H1 (cell line): Measurements from ENCODE around the gene OR5B2. TPM values are rescaled to one million over a fixed set of nuclear protein-coding genes. Genes with fewer than 3 reads are reported as not detected.

Experiments
- CTCF ChIA-PET: fragments of 300-600 bp; sonication (Branson Sonifier 250); formaldehyde crosslinking; loops from one replicate; lab custom pipeline; 2021; ENCODE audit not compliant: partially characterized antibody; lab: Charles Lee
- POLR2A ChIA-PET: fragments of 300-600 bp; sonication (Branson Sonifier 250); formaldehyde crosslinking; loops from one replicate; lab custom pipeline; 2021; ENCODE audit warnings: inconsistent platforms; ENCODE audit not compliant: partially characterized antibody; lab: Charles Lee
- DNase-seq, 2 experiments: peaks; one replicate each; pipeline versions ENCODE4 v3.0.0 to v3.0.0-alpha.2; 2010 to 2022; ENCODE audit warnings: low spot score in 2 of 2, low read depth in 1 of 2, mixed read lengths in 1 of 2
- FAIRE-seq: peaks from 2 replicates; lab custom pipeline; 2011; peaks lifted over from hg19 to GRCh38; lab: Jason Lieb, UNC
- H2AFZ ChIP-seq: 2 replicates; pipeline ENCODE4 v1.8.1; 2012; ENCODE audit warnings: low read length, inconsistent platforms
- H2AK5ac ChIP-seq: 2 replicates; pipeline ENCODE4 v1.6.1; 2013; ENCODE audit warnings: low read depth, low read length
- H2BK120ac ChIP-seq: replicated peaks from 2 replicates; pipeline ENCODE3; 2013; ENCODE audit warnings: low read depth, low read length, inconsistent platforms
- H2BK12ac ChIP-seq: 2 replicates; pipeline ENCODE4 v1.6.1; 2013; ENCODE audit warnings: low read depth, low read length
- H2BK15ac ChIP-seq: 2 replicates; pipeline ENCODE4 v1.6.1; 2013; ENCODE audit warnings: low read length
- H2BK20ac ChIP-seq: 2 replicates; pipeline ENCODE4 v1.6.1; 2013; ENCODE audit warnings: low read length
- H2BK5ac ChIP-seq: 2 replicates; pipeline ENCODE4 v1.6.1; 2013; ENCODE audit warnings: low read depth, low read length
- H3K14ac ChIP-seq: 2 replicates; pipeline ENCODE4 v1.6.1; 2013; ENCODE audit warnings: inconsistent platforms; ENCODE audit not compliant: insufficient read length
- H3K18ac ChIP-seq: 2 replicates; pipeline ENCODE4 v1.6.1; 2013; ENCODE audit warnings: low read length; ENCODE audit errors: extremely low read depth
- H3K23ac ChIP-seq: 2 replicates; pipeline ENCODE4 v1.6.1; 2013; ENCODE audit warnings: inconsistent platforms; ENCODE audit not compliant: insufficient read length
- H3K23me2 ChIP-seq: 2 replicates; pipeline ENCODE4 v1.6.1; 2013; ENCODE audit warnings: low read depth, low read length
- H3K27ac ChIP-seq: 2 replicates; pipeline ENCODE4 v1.6.1; 2011; ENCODE audit warnings: low read depth, low read length, inconsistent platforms
- H3K27me3 ChIP-seq, 4 experiments: replicated peaks in 1 of 4; 1 replicate in 1 of 4; 2 replicates in 3 of 4; pipeline versions ENCODE4 v1.6.1 to v1.8.1; 2011 to 2013; ENCODE audit warnings: low read length in 3 of 4, mild to moderate bottlenecking in 3 of 4, inconsistent platforms in 2 of 4, mixed read lengths in 2 of 4, moderate library complexity in 1 of 4; ENCODE audit not compliant: control insufficient read depth in 3 of 4, insufficient read depth in 3 of 4; ENCODE audit errors: extremely low read depth in 1 of 4
- H3K36me3 ChIP-seq, 4 experiments: 2 replicates each; pipeline versions ENCODE4 v1.6.1 to v1.8.1; 2011 to 2013; ENCODE audit warnings: mild to moderate bottlenecking in 4 of 4, low read length in 3 of 4, moderate library complexity in 2 of 4, control low read depth in 1 of 4, inconsistent platforms in 1 of 4; ENCODE audit not compliant: insufficient read depth in 4 of 4, control insufficient read depth in 2 of 4
- H3K4ac ChIP-seq: replicated peaks from 2 replicates; pipeline ENCODE3; 2013; ENCODE audit warnings: low read length, low read depth, mixed read lengths, inconsistent platforms; ENCODE audit not compliant: insufficient read length
- H3K4me1 ChIP-seq, 4 experiments: replicated peaks in 1 of 4; 1 replicate in 1 of 4; 2 replicates in 3 of 4; pipeline versions ENCODE4 v1.6.1 to v1.8.1; 2011 to 2013; ENCODE audit warnings: low read length in 3 of 4, inconsistent platforms in 2 of 4, mixed read lengths in 1 of 4; ENCODE audit not compliant: insufficient read depth in 4 of 4, control insufficient read depth in 3 of 4
- H3K4me2 ChIP-seq, 2 experiments: 2 replicates each; pipeline versions ENCODE4 v1.6.1 to v1.8.1; 2011 to 2013; ENCODE audit warnings: low read depth in 2 of 2, low read length in 2 of 2, control low read depth in 1 of 2, inconsistent platforms in 1 of 2, mild to moderate bottlenecking in 1 of 2; ENCODE audit not compliant: insufficient read depth in 1 of 2
- H3K4me3 ChIP-seq, 4 experiments: fragments of 200-600, 300-600 bp in 1 of 4; sonication (generic), shearing (Covaris generic), sonication (Bioruptor Twin) in 1 of 4; 2 replicates each; pipeline versions ENCODE4 v1.5.1 to v1.8.1; 2011 to 2016; ENCODE audit warnings: low read length in 4 of 4, low read depth in 3 of 4, control low read depth in 2 of 4, inconsistent platforms in 2 of 4, mild to moderate bottlenecking in 2 of 4, mixed read lengths in 1 of 4, moderate library complexity in 1 of 4; ENCODE audit not compliant: insufficient read depth in 2 of 4; ENCODE audit errors: extremely low read depth in 1 of 4
- H3K56ac ChIP-seq: replicated peaks from 2 replicates; pipeline ENCODE3; 2013; ENCODE audit warnings: low read depth, mild to moderate bottlenecking, mixed read lengths, low read length, inconsistent platforms; ENCODE audit not compliant: insufficient read length
- H3K79me1 ChIP-seq: 2 replicates; pipeline ENCODE4 v1.6.1; 2013; ENCODE audit warnings: low read depth, low read length, control low read depth
- H3K79me2 ChIP-seq, 2 experiments: 2 replicates each; pipeline versions ENCODE4 v1.6.1 to v1.8.1; 2012 to 2013; ENCODE audit warnings: low read length in 2 of 2, mild to moderate bottlenecking in 2 of 2, inconsistent platforms in 1 of 2; ENCODE audit not compliant: insufficient read depth in 2 of 2, control insufficient read depth in 1 of 2
- H3K9ac ChIP-seq, 4 experiments: replicated peaks in 1 of 4; 1 replicate in 1 of 4; 2 replicates in 3 of 4; pipeline versions ENCODE4 v1.6.1 to v1.8.1; 2011 to 2013; ENCODE audit warnings: low read depth in 3 of 4, low read length in 3 of 4, control low read depth in 2 of 4, mild to moderate bottlenecking in 2 of 4, moderate library complexity in 2 of 4, inconsistent platforms in 1 of 4; ENCODE audit errors: extremely low read depth in 1 of 4
- H3K9me3 ChIP-seq, 2 experiments: 2 replicates each; pipeline versions ENCODE4 v1.6.1 to v1.8.1; 2012 to 2013; ENCODE audit warnings: mild to moderate bottlenecking in 2 of 2, moderate library complexity in 2 of 2, control low read depth in 1 of 2, inconsistent platforms in 1 of 2, low read depth in 1 of 2, low read length in 1 of 2, mixed read lengths in 1 of 2; ENCODE audit not compliant: insufficient read depth in 2 of 2
- H4K20me1 ChIP-seq, 2 experiments: replicated peaks in 1 of 2; 2 replicates each; pipeline versions ENCODE3 to v1.8.1; 2011 to 2013; ENCODE audit warnings: inconsistent platforms in 2 of 2, low read length in 2 of 2, mild to moderate bottlenecking in 1 of 2; ENCODE audit not compliant: insufficient read depth in 2 of 2, control insufficient read depth in 1 of 2
- H4K5ac ChIP-seq: 2 replicates; pipeline ENCODE4 v1.6.1; 2013; ENCODE audit warnings: low read length, low read depth, mixed read lengths, inconsistent platforms; ENCODE audit not compliant: insufficient read length
- H4K8ac ChIP-seq: 2 replicates; pipeline ENCODE4 v1.8.0; 2013; ENCODE audit warnings: mild to moderate bottlenecking, moderate library complexity, low read length, inconsistent platforms; ENCODE audit not compliant: insufficient read depth; ENCODE audit errors: extremely low read depth
- H4K91ac ChIP-seq: replicated peaks from 2 replicates; pipeline ENCODE3; 2013; ENCODE audit warnings: low read length, mixed read lengths, inconsistent platforms; ENCODE audit not compliant: insufficient read length
- BRCA1 ChIP-seq: IDR thresholded peaks from 2 replicates; pipeline ENCODE4 v1.6.1; 2012; ENCODE audit warnings: low read depth, low read length, improper control_type of control experiment
- CBX5 ChIP-seq: fragments of 300-800, 300-1000 bp; sonication (generic); IDR thresholded peaks from 2 replicates; pipeline ENCODE4 v1.7.1; 2016; ENCODE audit warnings: antibody characterized with exemption, low read length, low read depth
- CEBPB ChIP-seq: IDR thresholded peaks from 2 replicates; pipeline ENCODE4 v1.6.1; 2012; ENCODE audit warnings: low read depth, low read length
- NRF1 ChIP-seq: IDR thresholded peaks from 2 replicates; pipeline ENCODE4 v1.6.1; 2011; ENCODE audit warnings: mild to moderate bottlenecking, low read depth, low read length, improper control_type of control experiment
- POLR2A ChIP-seq, 2 experiments: IDR thresholded peaks; 1 replicate in 1 of 2; 2 replicates in 1 of 2; pipeline ENCODE4 v1.6.1; 2011; ENCODE audit warnings: low read depth in 2 of 2, low read length in 2 of 2, mild to moderate bottlenecking in 2 of 2; ENCODE audit errors: control extremely low read depth in 1 of 2
- POLR2AphosphoS5 ChIP-seq: IDR thresholded peaks from 2 replicates; pipeline ENCODE4 v1.6.1; 2011; ENCODE audit warnings: low read depth, low read length
- RXRA ChIP-seq: IDR thresholded peaks from 2 replicates; pipeline ENCODE4 v1.6.1; 2011; ENCODE audit warnings: low read depth, mild to moderate bottlenecking, low read length, moderate library complexity; ENCODE audit not compliant: insufficient read depth
- SP2 ChIP-seq: IDR thresholded peaks from 2 replicates; pipeline ENCODE4 v1.6.1; 2012; ENCODE audit warnings: mild to moderate bottlenecking, low read length, inconsistent platforms
- TCF12 ChIP-seq: IDR thresholded peaks from 2 replicates; pipeline ENCODE4 v1.6.1; 2011; ENCODE audit warnings: low read depth, mild to moderate bottlenecking, low read length
- WGBS, 2 experiments: shearing (Covaris generic) in 1 of 2; methylation state at CpG; one replicate each; pipeline versions ENCODE4 v1.1.6 to v1.1.7; 2013 to 2015; ENCODE audit warnings: low lambda C conversion rate in 2 of 2, mixed read lengths in 2 of 2, inconsistent platforms in 1 of 2, low coverage in 1 of 2, missing lambda C conversion rate in 1 of 2; ENCODE audit not compliant: insufficient replicate concordance in 2 of 2, insufficient coverage in 1 of 2, insufficient read length in 1 of 2; ENCODE audit errors: extremely low coverage in 1 of 2, missing lambda C conversion rate in 1 of 2; 5-methylcytosine and 5-hydroxymethylcytosine counted together
- polyA plus RNA-seq, 7 experiments: library from polyadenylated mRNA; depleted of rRNA in 3 of 7; stranded (reverse) in 5 of 7; unstranded in 2 of 7; fragments of >200 nt in 5 of 7; fragments of 200-250 nt in 2 of 7; gene quantifications; 1 replicate in 5 of 7; 2 replicates in 1 of 7; 4 replicates in 1 of 7; pipeline versions ENCODE4 v1.2.1 to v1.2.3, GENCODE V29; 2011 to 2013; ENCODE audit warnings: missing spikeins in 2 of 7, mixed read lengths in 2 of 7
- total RNA-seq: library from RNA; stranded (reverse); fragmentation: NEBNext Ultra II Directional; extraction: Animal tissue kit (Norgen Biotek cat#: 25700); gene quantifications from 2 replicates; pipeline ENCODE4 v1.2.1, GENCODE V29; 2021
- TF ChIP-seq, protein P1 (sequence below), 3 experiments: IDR thresholded peaks; 1 replicate in 2 of 3; 2 replicates in 1 of 3; pipeline versions ENCODE4 v1.5.1 to v1.6.1; 2011; ENCODE audit warnings: low read length in 3 of 3, mild to moderate bottlenecking in 3 of 3, inconsistent platforms in 2 of 3, low read depth in 1 of 3, moderate library complexity in 1 of 3; ENCODE audit not compliant: insufficient read depth in 1 of 3; ENCODE audit errors: control extremely low read depth in 1 of 3
- TF ChIP-seq, protein P2 (sequence below): IDR thresholded peaks from 2 replicates; pipeline ENCODE4 v1.6.1; 2012; ENCODE audit warnings: inconsistent platforms

The OR5B2 gene
- total and polyA plus RNA-seq, 2 of the 8 experiments (the other 6 are each of a cell fraction or from before 2014, with no cell fraction given): 0.06 TPM; not detected in 1

DNA sequence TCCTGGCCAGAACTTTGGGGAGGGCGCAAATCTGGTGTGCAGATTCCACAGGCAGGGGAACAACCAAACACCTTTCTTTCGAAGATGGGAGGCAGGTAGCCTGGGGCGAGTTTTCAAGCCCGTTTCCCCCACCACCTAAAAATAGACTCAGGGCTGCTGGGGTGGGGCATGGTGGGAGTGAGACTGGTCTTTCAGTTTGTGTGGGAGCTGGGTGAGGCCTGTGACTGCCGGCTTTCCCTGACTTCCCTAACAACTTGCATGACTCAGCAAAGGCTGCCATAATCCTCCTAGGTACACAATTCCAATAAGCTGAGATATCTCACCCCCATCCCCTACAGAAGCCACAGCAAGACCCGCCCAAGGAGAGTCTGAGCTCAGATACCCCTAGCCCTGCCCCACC lies 18.4 kb upstream of the OR5B2 start:
- Histone ChIP-seq H3K79me2 (no peaks in the 10 kb centered on the region), H2BK20ac (no peak overlapping the region), H4K8ac (no peak overlapping the region), H3K36me3 (no peaks in the 10 kb centered on the region), H2AFZ (no peak overlapping the region), H3K27me3 (no peaks in the 10 kb centered on the region), H3K9ac (no peak overlapping the region), H2BK15ac (no peak overlapping the region), H4K20me1 (no peaks in the 10 kb centered on the region), H3K27ac (no peak overlapping the region), H4K91ac (no peak overlapping the region), H3K56ac (no peak overlapping the region), H4K5ac (no peak overlapping the region), H3K23ac (no peak overlapping the region), H3K4me1 (no peaks in the 10 kb centered on the region), H3K18ac (no peak overlapping the region), H3K4ac (no peak overlapping the region), H2AK5ac (no peak overlapping the region), H2BK120ac (no peak overlapping the region), H2BK12ac (no peak overlapping the region), H2BK5ac (no peak overlapping the region), H3K14ac (no peak overlapping the region), H3K9me3 (peaks cover 15 to 33% of the 10 kb centered on the region in 2 experiments; a peak in 2 of 4 replicates), H3K23me2 (no peaks in the 10 kb centered on the region), H3K79me1 (no peaks in the 10 kb centered on the region), H3K4me3 (no peak overlapping the region), H3K4me2 (no peak overlapping the region)
- CTCF ChIA-PET: no interaction called here
- WGBS, 2 experiments: 77% methylated on average over 6 of the region's 6 CpGs; no CpG with 5 or more reads in 1 of the 2 experiments
- DNase-seq: no peak
- POLR2A ChIA-PET: no interaction called here
- FAIRE-seq: no peak
- TF ChIP-seq, protein P1, sequence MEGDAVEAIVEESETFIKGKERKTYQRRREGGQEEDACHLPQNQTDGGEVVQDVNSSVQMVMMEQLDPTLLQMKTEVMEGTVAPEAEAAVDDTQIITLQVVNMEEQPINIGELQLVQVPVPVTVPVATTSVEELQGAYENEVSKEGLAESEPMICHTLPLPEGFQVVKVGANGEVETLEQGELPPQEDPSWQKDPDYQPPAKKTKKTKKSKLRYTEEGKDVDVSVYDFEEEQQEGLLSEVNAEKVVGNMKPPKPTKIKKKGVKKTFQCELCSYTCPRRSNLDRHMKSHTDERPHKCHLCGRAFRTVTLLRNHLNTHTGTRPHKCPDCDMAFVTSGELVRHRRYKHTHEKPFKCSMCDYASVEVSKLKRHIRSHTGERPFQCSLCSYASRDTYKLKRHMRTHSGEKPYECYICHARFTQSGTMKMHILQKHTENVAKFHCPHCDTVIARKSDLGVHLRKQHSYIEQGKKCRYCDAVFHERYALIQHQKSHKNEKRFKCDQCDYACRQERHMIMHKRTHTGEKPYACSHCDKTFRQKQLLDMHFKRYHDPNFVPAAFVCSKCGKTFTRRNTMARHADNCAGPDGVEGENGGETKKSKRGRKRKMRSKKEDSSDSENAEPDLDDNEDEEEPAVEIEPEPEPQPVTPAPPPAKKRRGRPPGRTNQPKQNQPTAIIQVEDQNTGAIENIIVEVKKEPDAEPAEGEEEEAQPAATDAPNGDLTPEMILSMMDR (IDR thresholded peaks at IDR 0.05; ENCODE audit: control extremely low read depth in 1 of 3, insufficient read depth in 1 of 3, low read depth in 1 of 3, low read length in 3 of 3): no peak
- TF ChIP-seq POLR2A (IDR thresholded peaks at IDR 0.05; ENCODE audit: control extremely low read depth in 1 of 2, low read depth in 2 of 2, low read length in 2 of 2) (no peak), CBX5 (no peak), SP2 (no peak), BRCA1 (no peak), NRF1 (no peak), TCF12 (no peak), POLR2AphosphoS5 (no peak), RXRA (no peak), CEBPB (no peak)
- TF ChIP-seq, protein P2, sequence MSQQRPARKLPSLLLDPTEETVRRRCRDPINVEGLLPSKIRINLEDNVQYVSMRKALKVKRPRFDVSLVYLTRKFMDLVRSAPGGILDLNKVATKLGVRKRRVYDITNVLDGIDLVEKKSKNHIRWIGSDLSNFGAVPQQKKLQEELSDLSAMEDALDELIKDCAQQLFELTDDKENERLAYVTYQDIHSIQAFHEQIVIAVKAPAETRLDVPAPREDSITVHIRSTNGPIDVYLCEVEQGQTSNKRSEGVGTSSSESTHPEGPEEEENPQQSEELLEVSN: no peak
